Neural progenitor cell (in vitro differentiated cells): ENCODE data around the gene PSMD13. TPM values are rescaled to one million over a fixed set of nuclear protein-coding genes. Genes with fewer than 3 reads are reported as not detected.

Source experiments
- DNase-seq: peaks from one replicate; pipeline ENCODE4 v3.0.0-alpha.2; 2016; ENCODE audit warnings: low spot score
- H2AFZ ChIP-seq: fragments of 200-600 bp; sonication (generic); replicated peaks from 2 replicates; pipeline ENCODE4 v1.6.1; 2016; ENCODE audit warnings: antibody characterized with exemption
- H3F3A ChIP-seq: fragments of 200-600 bp; sonication (generic); 2 replicates; pipeline ENCODE4 v1.6.1; 2016; ENCODE audit warnings: antibody characterized with exemption, low read depth
- H3K27ac ChIP-seq: fragments of 200-600 bp; sonication (generic); 2 replicates; pipeline ENCODE4 v1.5.1; 2016; ENCODE audit warnings: mild to moderate bottlenecking
- H3K27me3 ChIP-seq: fragments of 200-600 bp; sonication (generic); 2 replicates; pipeline ENCODE4 v1.6.1; 2016; ENCODE audit warnings: mild to moderate bottlenecking, moderate library complexity
- H3K36me3 ChIP-seq: fragments of 200-600 bp; sonication (generic); 2 replicates; pipeline ENCODE4 v1.5.1; 2016
- H3K4me1 ChIP-seq: fragments of 200-600 bp; sonication (generic); 2 replicates; pipeline ENCODE4 v1.6.1; 2016; ENCODE audit warnings: mixed run types
- H3K4me2 ChIP-seq: fragments of 200-600 bp; sonication (generic); 2 replicates; pipeline ENCODE4 v1.6.1; 2016
- H3K4me3 ChIP-seq: fragments of 200-600 bp; sonication (generic); 2 replicates; pipeline ENCODE4 v1.5.1; 2016
- H3K79me2 ChIP-seq: fragments of 200-600 bp; sonication (generic); 2 replicates; pipeline ENCODE4 v1.6.1; 2016; ENCODE audit warnings: low read depth
- H3K9ac ChIP-seq: fragments of 200-600 bp; sonication (generic); 2 replicates; pipeline ENCODE4 v1.6.1; 2016
- H3K9me3 ChIP-seq: fragments of 200-600 bp; sonication (generic); 2 replicates; pipeline ENCODE4 v1.5.1; 2016; ENCODE audit warnings: low read depth
- H4K20me1 ChIP-seq: fragments of 200-600 bp; sonication (generic); 2 replicates; pipeline ENCODE4 v1.6.1; 2016; ENCODE audit warnings: low read depth
- H3K27ac Mint-ChIP-seq: 3 replicates; pipeline ENCODE4 v1.8.0; 2021; ENCODE audit warnings: mixed read lengths
- H3K27me3 Mint-ChIP-seq: 2 replicates; pipeline ENCODE4 v1.8.0; 2022; ENCODE audit warnings: low read depth, mild to moderate bottlenecking, inconsistent platforms, moderate library complexity, mixed read lengths; ENCODE audit not compliant: insufficient read depth
- H3K36me3 Mint-ChIP-seq: 3 replicates; pipeline ENCODE4 v1.8.0; 2021; ENCODE audit warnings: mixed read lengths
- H3K4me1 Mint-ChIP-seq: 3 replicates; pipeline ENCODE4 v1.8.0; 2021; ENCODE audit warnings: mixed read lengths
- H3K4me3 Mint-ChIP-seq: 3 replicates; pipeline ENCODE4 v1.8.0; 2021; ENCODE audit warnings: mild to moderate bottlenecking, moderate library complexity, mixed read lengths
- H3K9me3 Mint-ChIP-seq: 3 replicates; pipeline ENCODE4 v1.8.0; 2020; ENCODE audit warnings: mixed read lengths
- EZH2 ChIP-seq: fragments of 200-600 bp; sonication (generic); IDR thresholded peaks from 2 replicates; pipeline ENCODE4 v1.6.1; 2017; ENCODE audit warnings: antibody characterized with exemption, mild to moderate bottlenecking, moderate library complexity
- EZH2phosphoT487 ChIP-seq: fragments of 200-600 bp; sonication (generic); IDR thresholded peaks from 2 replicates; pipeline ENCODE4 v1.6.1; 2017; ENCODE audit warnings: antibody characterized with exemption
- total RNA-seq: library from RNA; depleted of rRNA; stranded (reverse); fragments of >200 nt; gene quantifications from 2 replicates; pipeline ENCODE4 v1.2.3, GENCODE V29; 2015; ENCODE audit warnings: low replicate concordance
- TF ChIP-seq, protein P1 (sequence below): fragments of 200-600 bp; sonication (generic); IDR thresholded peaks from 2 replicates; pipeline ENCODE4 v1.5.1; 2017; ENCODE audit warnings: antibody characterized with exemption, mild to moderate bottlenecking

Gene PSMD13
- total RNA-seq, 1 donor from 2014 or later = 90.6 TPM

DNA sequence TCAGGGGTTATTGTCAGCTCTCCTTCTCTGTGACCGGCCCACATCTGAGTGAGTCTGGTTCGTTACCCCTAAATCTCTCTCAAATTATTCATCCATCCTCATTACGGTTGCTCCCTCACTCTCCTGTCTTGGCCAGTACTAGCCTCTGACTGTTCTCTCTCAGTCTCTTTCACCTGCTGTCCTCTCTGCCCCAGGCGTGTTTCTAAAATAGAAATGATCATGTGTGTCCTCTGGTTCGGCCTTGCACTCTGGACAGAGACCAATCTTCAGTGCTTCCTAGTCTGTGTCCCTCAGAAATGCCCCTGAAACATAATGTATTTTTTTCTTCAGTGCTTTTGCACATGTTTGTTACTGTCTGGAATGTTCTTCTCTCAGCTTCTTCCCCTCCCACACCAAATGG is 4.9 kb downstream of the PSMD13 start:
- DNase-seq = no peak
- Histone ChIP-seq H3K27ac (no peak overlapping the region), H3K36me3 (peaks cover 7% of the 10 kb centered on the region), H3K4me3 (no peak overlapping the region), H3K4me2 (no peak overlapping the region), H4K20me1 (peaks cover 11% of the 10 kb centered on the region), H2AFZ (no peak overlapping the region), H3K27me3 (no peaks in the 10 kb centered on the region), H3K9me3 (no peaks in the 10 kb centered on the region), H3K79me2 (peaks cover 34% of the 10 kb centered on the region), H3F3A (peaks cover under 1% of the 10 kb centered on the region), H3K9ac (no peak overlapping the region), H3K4me1 (peaks cover 7% of the 10 kb centered on the region)
- Mint-ChIP-seq H3K4me3 (no peak overlapping the region), H3K36me3 (peaks cover 17% of the 10 kb centered on the region), H3K27ac (no peak overlapping the region), H3K27me3 (no peaks in the 10 kb centered on the region), H3K4me1 (peaks cover 13% of the 10 kb centered on the region), H3K9me3 (no peaks in the 10 kb centered on the region)
- TF ChIP-seq, protein P1, sequence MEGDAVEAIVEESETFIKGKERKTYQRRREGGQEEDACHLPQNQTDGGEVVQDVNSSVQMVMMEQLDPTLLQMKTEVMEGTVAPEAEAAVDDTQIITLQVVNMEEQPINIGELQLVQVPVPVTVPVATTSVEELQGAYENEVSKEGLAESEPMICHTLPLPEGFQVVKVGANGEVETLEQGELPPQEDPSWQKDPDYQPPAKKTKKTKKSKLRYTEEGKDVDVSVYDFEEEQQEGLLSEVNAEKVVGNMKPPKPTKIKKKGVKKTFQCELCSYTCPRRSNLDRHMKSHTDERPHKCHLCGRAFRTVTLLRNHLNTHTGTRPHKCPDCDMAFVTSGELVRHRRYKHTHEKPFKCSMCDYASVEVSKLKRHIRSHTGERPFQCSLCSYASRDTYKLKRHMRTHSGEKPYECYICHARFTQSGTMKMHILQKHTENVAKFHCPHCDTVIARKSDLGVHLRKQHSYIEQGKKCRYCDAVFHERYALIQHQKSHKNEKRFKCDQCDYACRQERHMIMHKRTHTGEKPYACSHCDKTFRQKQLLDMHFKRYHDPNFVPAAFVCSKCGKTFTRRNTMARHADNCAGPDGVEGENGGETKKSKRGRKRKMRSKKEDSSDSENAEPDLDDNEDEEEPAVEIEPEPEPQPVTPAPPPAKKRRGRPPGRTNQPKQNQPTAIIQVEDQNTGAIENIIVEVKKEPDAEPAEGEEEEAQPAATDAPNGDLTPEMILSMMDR = no peak
- no peak for TF ChIP-seq EZH2phosphoT487
- TF ChIP-seq EZH2 = no peak

DNA sequence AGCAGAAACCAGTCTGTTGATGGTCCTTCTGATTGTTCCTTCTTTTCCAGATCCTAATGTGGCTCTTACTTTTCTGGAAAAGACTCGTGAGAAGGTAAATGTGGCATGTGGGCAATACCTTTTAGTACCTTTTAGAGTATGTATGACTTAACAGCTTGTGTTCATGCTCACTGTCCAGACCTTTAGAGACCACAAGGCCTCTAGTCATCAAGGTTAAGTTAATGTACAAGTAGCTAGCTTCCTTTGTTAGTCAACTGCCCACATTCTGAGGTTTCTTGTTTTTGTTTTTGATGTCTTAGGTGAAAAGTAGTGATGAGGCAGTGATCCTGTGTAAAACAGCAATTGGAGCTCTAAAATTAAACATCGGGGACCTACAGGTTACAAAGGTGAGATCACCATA is 7.6 kb downstream of the PSMD13 start:
- H3K4me1 ChIP-seq = no peaks in the 10 kb centered on the region
- H3K79me2 ChIP-seq = peaks cover 9% of the 10 kb centered on the region
- no peaks in the 10 kb centered on the region for H3K4me1 Mint-ChIP-seq
- H3K36me3 ChIP-seq = peaks cover 7% of the 10 kb centered on the region
- H3K27ac Mint-ChIP-seq = no peak overlapping the region
- no peak overlapping the region for H3K27ac ChIP-seq
- H3K4me2 ChIP-seq = no peak overlapping the region
- H3K4me3 Mint-ChIP-seq = no peak overlapping the region
- no peak overlapping the region for H2AFZ ChIP-seq
- H3K27me3 Mint-ChIP-seq = peaks cover 2% of the 10 kb centered on the region
- no peak overlapping the region for H3K9ac ChIP-seq
- H3K9me3 ChIP-seq = no peaks in the 10 kb centered on the region
- no peaks in the 10 kb centered on the region for H3K27me3 ChIP-seq
- H3F3A ChIP-seq = no peaks in the 10 kb centered on the region
- H3K4me3 ChIP-seq = no peak overlapping the region
- peaks cover 31% of the 10 kb centered on the region for H3K36me3 Mint-ChIP-seq
- no peaks in the 10 kb centered on the region for H4K20me1 ChIP-seq
- no peaks in the 10 kb centered on the region for H3K9me3 Mint-ChIP-seq
- TF ChIP-seq EZH2phosphoT487 = no peak
- no peak for TF ChIP-seq EZH2
- TF ChIP-seq, protein P1 = no peak
- DNase-seq = no peak

DNA sequence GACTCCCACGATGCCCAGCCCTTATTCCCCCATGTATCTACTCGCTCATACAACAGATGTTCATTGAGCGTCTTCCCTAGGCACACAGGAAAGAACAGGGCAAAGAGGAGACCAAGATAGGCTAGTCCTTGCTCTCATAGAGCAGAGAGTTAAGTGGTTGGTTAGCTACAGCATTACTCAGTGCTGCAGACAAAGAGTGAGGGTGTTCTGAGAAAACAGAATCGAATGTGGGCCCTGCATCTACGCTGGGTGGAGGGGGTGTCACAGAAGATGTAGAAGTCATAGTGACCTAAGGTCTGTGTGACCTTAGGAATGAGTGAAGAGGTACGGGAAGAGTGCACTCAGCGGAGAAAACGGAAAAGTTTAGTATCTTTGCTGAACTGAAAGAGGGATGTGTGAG is 12.3 kb downstream of the PSMD13 start:
- Histone ChIP-seq H3K9ac (no peak overlapping the region), H3K4me2 (no peak overlapping the region), H4K20me1 (no peaks in the 10 kb centered on the region), H2AFZ (no peak overlapping the region), H3K4me1 (no peaks in the 10 kb centered on the region), H3K79me2 (no peaks in the 10 kb centered on the region), H3F3A (peaks cover 10% of the 10 kb centered on the region), H3K9me3 (no peaks in the 10 kb centered on the region), H3K27me3 (no peaks in the 10 kb centered on the region), H3K27ac (no peak overlapping the region), H3K4me3 (no peak overlapping the region), H3K36me3 (no peaks in the 10 kb centered on the region)
- H3K27ac Mint-ChIP-seq = no peak overlapping the region
- no peak for DNase-seq
- no peak overlapping the region for H3K4me3 Mint-ChIP-seq
- TF ChIP-seq EZH2 (no peak), EZH2phosphoT487 (no peak)
- TF ChIP-seq, protein P1 = no peak
- H3K27me3 Mint-ChIP-seq = peaks cover 2% of the 10 kb centered on the region
- H3K36me3 Mint-ChIP-seq = peaks cover 40% of the 10 kb centered on the region
- H3K4me1 Mint-ChIP-seq = no peaks in the 10 kb centered on the region
- no peaks in the 10 kb centered on the region for H3K9me3 Mint-ChIP-seq
